Neural cell (in vitro differentiated cells): ENCODE data around the gene CENPS. TPM values are rescaled to one million over a fixed set of nuclear protein-coding genes. Genes with fewer than 3 reads are reported as not detected.

Source experiments
- H2AFZ ChIP-seq: fragments of 200-600, 300-800 bp; sonication (generic), shearing (Covaris generic); 2 replicates; pipeline ENCODE4 v1.6.0; 2014; ENCODE audit warnings: low read depth, mild to moderate bottlenecking, antibody characterized with exemption, low read length, moderate library complexity
- H3F3A ChIP-seq: fragments of 200-600 bp; shearing (Covaris generic); 2 replicates; pipeline ENCODE4 v1.6.1; 2016; ENCODE audit warnings: mild to moderate bottlenecking, moderate library complexity, mixed read lengths, antibody characterized with exemption, low read length; ENCODE audit not compliant: insufficient read depth, poor library complexity, severe bottlenecking
- H3K27ac ChIP-seq: fragments of 200-600, 300-800 bp; sonication (generic), shearing (Covaris generic); 2 replicates; pipeline ENCODE4 v1.5.1; 2014; ENCODE audit warnings: mild to moderate bottlenecking, low read length, moderate library complexity
- H3K27me3 ChIP-seq: fragments of 300-800, 200-600 bp; sonication (generic), shearing (Covaris generic); 2 replicates; pipeline ENCODE4 v1.6.0; 2014; ENCODE audit warnings: mild to moderate bottlenecking, low read depth, low read length, moderate library complexity; ENCODE audit not compliant: insufficient read depth
- H3K36me3 ChIP-seq: fragments of 300-800, 200-600 bp; sonication (generic), shearing (Covaris generic); 2 replicates; pipeline ENCODE4 v1.5.1; 2014; ENCODE audit warnings: mild to moderate bottlenecking, antibody characterized with exemption, low read length, moderate library complexity; ENCODE audit not compliant: insufficient read depth
- H3K4me2 ChIP-seq: fragments of 300-800, 200-600 bp; sonication (generic), shearing (Covaris generic); 2 replicates; pipeline ENCODE4 v1.6.0; 2014; ENCODE audit warnings: mild to moderate bottlenecking, low read length
- H3K4me3 ChIP-seq: fragments of 300-800, 200-600 bp; sonication (generic), shearing (Covaris generic); 2 replicates; pipeline ENCODE4 v1.5.1; 2014; ENCODE audit warnings: mild to moderate bottlenecking, low read length, moderate library complexity
- H3K79me2 ChIP-seq: fragments of 200-600 bp; shearing (Covaris generic); replicated peaks from 2 replicates; pipeline ENCODE4 v1.6.0; 2014; ENCODE audit warnings: mild to moderate bottlenecking, low read length, moderate library complexity; ENCODE audit not compliant: insufficient read depth
- H3K9ac ChIP-seq: fragments of 300-800, 200-600 bp; sonication (generic), shearing (Covaris generic); 2 replicates; pipeline ENCODE4 v1.6.1; 2016; ENCODE audit warnings: mild to moderate bottlenecking, low read length, mixed read lengths
- H3K9me2 ChIP-seq: fragments of 200-600 bp; shearing (Covaris generic); 2 replicates; pipeline ENCODE4 v1.6.1; 2016; ENCODE audit warnings: mild to moderate bottlenecking, low read length, mixed read lengths; ENCODE audit not compliant: insufficient read depth
- H3K9me3 ChIP-seq: fragments of 200-600, 300-800 bp; sonication (generic), shearing (Covaris generic); 2 replicates; pipeline ENCODE4 v1.6.1; 2016; ENCODE audit warnings: mild to moderate bottlenecking, mixed run types, low read length, moderate library complexity, mixed read lengths
- H4K20me1 ChIP-seq: fragments of 200-600 bp; shearing (Covaris generic); 2 replicates; pipeline ENCODE4 v1.6.1; 2016; ENCODE audit warnings: mild to moderate bottlenecking, mixed run types; ENCODE audit not compliant: insufficient read depth
- CTCF ChIP-seq: fragments of 450-650 bp; IDR thresholded peaks from 2 replicates; pipeline ENCODE4 v1.5.1; 2014; ENCODE audit warnings: antibody characterized with exemption, mild to moderate bottlenecking, moderate library complexity; ENCODE audit not compliant: poor library complexity, severe bottlenecking
- EP300 ChIP-seq: fragments of 450-650 bp; conservative IDR thresholded peaks from 2 replicates; pipeline ENCODE4 v1.6.1; 2014; ENCODE audit warnings: antibody characterized with exemption, mild to moderate bottlenecking, moderate library complexity; ENCODE audit not compliant: poor library complexity, severe bottlenecking
- EZH2 ChIP-seq: fragments of 200-600, 300-800 bp; shearing (Covaris generic), sonication (generic); IDR thresholded peaks from 2 replicates; pipeline ENCODE4 v1.6.1; 2014; ENCODE audit warnings: antibody characterized with exemption, low read length, borderline replicate concordance, mild to moderate bottlenecking; ENCODE audit not compliant: insufficient read depth, poor library complexity, severe bottlenecking
- MXI1 ChIP-seq: fragments of 450-650 bp; conservative IDR thresholded peaks from 2 replicates; pipeline ENCODE4 v1.6.1; 2014; ENCODE audit warnings: antibody characterized with exemption, mild to moderate bottlenecking; ENCODE audit not compliant: poor library complexity, severe bottlenecking
- POLR2AphosphoS5 ChIP-seq: IDR thresholded peaks from 2 replicates; pipeline ENCODE4 v1.6.1; 2012
- REST ChIP-seq: IDR thresholded peaks from 2 replicates; pipeline ENCODE4 v1.6.1; 2012; ENCODE audit warnings: borderline replicate concordance
- SMC3 ChIP-seq: fragments of 450-650 bp; conservative IDR thresholded peaks from 2 replicates; pipeline ENCODE4 v1.6.1; 2014; ENCODE audit warnings: antibody characterized with exemption, mild to moderate bottlenecking, moderate library complexity; ENCODE audit not compliant: poor library complexity
- TAF1 ChIP-seq: IDR thresholded peaks from 2 replicates; pipeline ENCODE4 v1.6.1; 2012; ENCODE audit warnings: low read depth
- polyA plus RNA-seq: library from polyadenylated mRNA; depleted of rRNA; stranded (reverse); fragments of >200 nt; gene quantifications from 2 replicates; pipeline ENCODE4 v1.2.3, GENCODE V29; 2014

The CENPS gene
- polyA plus RNA-seq, 1 donor from 2014 or later, result 16.5 TPM

GRCh38 chr1:10437052-10437451 lies 6.8 kb downstream of the CENPS start:
- no peak overlapping the region for H2AFZ ChIP-seq
- H3K9me3 ChIP-seq, result no peaks in the 10 kb centered on the region
- H3K27me3 ChIP-seq, result no peaks in the 10 kb centered on the region
- H3K27ac ChIP-seq, result no peak overlapping the region
- TF ChIP-seq POLR2AphosphoS5 (no peak), TAF1 (no peak)
- no peaks in the 10 kb centered on the region for H4K20me1 ChIP-seq
- no peaks in the 10 kb centered on the region for H3K9me2 ChIP-seq
- no peaks in the 10 kb centered on the region for H3K36me3 ChIP-seq
- no peak overlapping the region for H3K4me2 ChIP-seq
- no peaks in the 10 kb centered on the region for H3K79me2 ChIP-seq
- H3F3A ChIP-seq, result no peaks in the 10 kb centered on the region
- H3K4me3 ChIP-seq, result no peak overlapping the region
- no peak overlapping the region for H3K9ac ChIP-seq

GRCh38 chr1:10438677-10439163 lies 8.5 kb downstream of the CENPS start:
- H4K20me1 ChIP-seq, result no peaks in the 10 kb centered on the region
- H3F3A ChIP-seq, result no peaks in the 10 kb centered on the region
- no peaks in the 10 kb centered on the region for H3K36me3 ChIP-seq
- no peak overlapping the region for H3K4me3 ChIP-seq
- H3K9ac ChIP-seq, result no peak overlapping the region
- H3K79me2 ChIP-seq, result no peaks in the 10 kb centered on the region
- H3K27me3 ChIP-seq, result no peaks in the 10 kb centered on the region
- H3K27ac ChIP-seq, result no peak overlapping the region
- H3K9me3 ChIP-seq, result no peaks in the 10 kb centered on the region
- H2AFZ ChIP-seq, result no peak overlapping the region
- H3K9me2 ChIP-seq, result no peaks in the 10 kb centered on the region
- H3K4me2 ChIP-seq, result no peak overlapping the region
- TF ChIP-seq EP300 (no peak), CTCF (no peak), MXI1 (no peak), EZH2 (no peak), REST (no peak), SMC3 (no peak)

- no peak for TF ChIP-seq CTCF
- no peak for TF ChIP-seq POLR2AphosphoS5
- no peaks in the 10 kb centered on the region for H4K20me1 ChIP-seq
- H3K9ac ChIP-seq, result no peak overlapping the region
These were observed 10.1 kb downstream of the CENPS start for GRCh38 chr1:10440305-10440704.

More at GRCh38 chr1:10440305-10440704, 10.1 kb downstream of the CENPS start:
- Histone ChIP-seq H2AFZ (no peak overlapping the region), H3K36me3 (no peaks in the 10 kb centered on the region), H3F3A (no peaks in the 10 kb centered on the region), H3K4me3 (no peak overlapping the region), H3K4me2 (no peak overlapping the region), H3K79me2 (no peaks in the 10 kb centered on the region), H3K27ac (no peak overlapping the region), H3K9me3 (no peaks in the 10 kb centered on the region), H3K9me2 (no peaks in the 10 kb centered on the region), H3K27me3 (no peaks in the 10 kb centered on the region)
